Thyroid gland (tissue), 4 donors: ENCODE measurements around the gene SPATA9.

Experiments used
- CTCF ChIP-seq, 6 experiments: fragments of 200-600 bp in 3 of 6; fragments of 450-650 bp in 3 of 6; sonication (generic) in 3 of 6; IDR thresholded peaks; one replicate each; pipeline ENCODE4 v1.5.1; 2016 to 2019; ENCODE audit warnings: antibody characterized with exemption in 6 of 6, mild to moderate bottlenecking in 2 of 6, inconsistent platforms in 1 of 6, moderate library complexity in 1 of 6
- POLR2A ChIP-seq, 2 donors: fragments of 450-650 bp; IDR thresholded peaks; one replicate each; pipeline ENCODE4 v1.6.1; 2017; ENCODE audit warnings: antibody characterized with exemption in 2 of 2, mild to moderate bottlenecking in 2 of 2, moderate library complexity in 1 of 2

- TF ChIP-seq POLR2A (IDR thresholded peaks at IDR 0.05) (no peak), CTCF (IDR thresholded peaks at IDR 0.05) (no peak)
Measured at GRCh38 chr5:95630394-95630917, 52.3 kb downstream of the SPATA9 start.
